Spleen (tissue), 11 donors: ENCODE measurements around the gene ARFIP1. TPM values are rescaled to one million over a fixed set of nuclear protein-coding genes. Genes with fewer than 3 reads are reported as not detected.
A peak's percentile ranks its signal among the peaks of the same experiment; 100 is the strongest.

ENCODE experiments used
- DNase-seq: peaks from one replicate; pipeline ENCODE4 v3.0.0-alpha.2; 2020
- H3K27ac ChIP-seq, 8 donors: fragments of 200-600 bp; sonication (generic) in 7 of 8; 1 replicate in 4 of 8; 2 replicates in 4 of 8; pipeline versions ENCODE4 v1.5.0 to v1.8.0; 2016 to 2021; ENCODE audit warnings: inconsistent platforms in 4 of 8, mild to moderate bottlenecking in 4 of 8, moderate library complexity in 1 of 8
- H3K27me3 ChIP-seq, 7 donors: fragments of 200-600 bp; sonication (generic) in 6 of 7; replicated peaks in 1 of 7; 1 replicate in 4 of 7; 2 replicates in 3 of 7; pipeline versions ENCODE4 v1.5.0 to v1.8.0; 2016 to 2021; ENCODE audit warnings: inconsistent platforms in 3 of 7, mild to moderate bottlenecking in 1 of 7
- H3K36me3 ChIP-seq, 6 donors: fragments of 200-600 bp; sonication (generic) in 5 of 6; 1 replicate in 4 of 6; 2 replicates in 2 of 6; pipeline versions ENCODE4 v1.5.0 to v1.8.0; 2016 to 2021; ENCODE audit warnings: inconsistent platforms in 2 of 6
- H3K4me1 ChIP-seq, 6 donors: fragments of 200-600 bp; sonication (generic) in 5 of 6; 1 replicate in 3 of 6; 2 replicates in 3 of 6; pipeline versions ENCODE4 v1.5.0 to v1.8.0; 2016 to 2021; ENCODE audit warnings: inconsistent platforms in 3 of 6
- H3K4me3 ChIP-seq, 8 donors: fragments of 200-600 bp; sonication (generic) in 7 of 8; 1 replicate in 4 of 8; 2 replicates in 4 of 8; pipeline versions ENCODE4 v1.5.0 to v1.8.0; 2016 to 2021; ENCODE audit warnings: inconsistent platforms in 4 of 8, mild to moderate bottlenecking in 4 of 8, moderate library complexity in 2 of 8
- H3K9me3 ChIP-seq, 8 donors: fragments of 200-600 bp; sonication (generic) in 7 of 8; 1 replicate in 4 of 8; 2 replicates in 4 of 8; pipeline versions ENCODE4 v1.5.0 to v1.8.0; 2016 to 2021; ENCODE audit warnings: inconsistent platforms in 4 of 8
- CTCF ChIP-seq, 11 experiments: fragments of 200-600 bp in 7 of 11; fragments of 450-650 bp in 4 of 11; sonication (generic) in 4 of 11; IDR thresholded peaks in 8 of 11; conservative IDR thresholded peaks in 3 of 11; 1 replicate in 7 of 11; 2 replicates in 4 of 11; pipeline versions ENCODE4 v1.4.0 to v1.8.0; 2016 to 2021; ENCODE audit warnings: antibody characterized with exemption in 11 of 11, inconsistent platforms in 4 of 11, mild to moderate bottlenecking in 1 of 11
- POLR2A ChIP-seq, 3 donors: fragments of 450-650 bp; IDR thresholded peaks; one replicate each; pipeline ENCODE4 v1.5.1; 2017; ENCODE audit warnings: antibody characterized with exemption in 3 of 3, mild to moderate bottlenecking in 1 of 3
- POLR2AphosphoS5 ChIP-seq, 3 donors: sonication (generic); formaldehyde crosslinking; IDR thresholded peaks; one replicate each; pipeline ENCODE4 v1.5.1; 2017; ENCODE audit warnings: antibody characterized with exemption in 3 of 3
- WGBS, 5 donors: extraction: QIAGEN DNeasy Blood & Tissue Kit in 3 of 5; methylation state at CpG; one replicate each; pipeline versions ENCODE4 v1.1.5 to v1.1.7; 2013 to 2018; 5-methylcytosine and 5-hydroxymethylcytosine counted together
- intact Hi-C: fragments of 100-400 bp; cut with DNase I; formaldehyde crosslinking; loops from one replicate; pipeline ENCODE4 v1.15.0; 2023; ENCODE audit warnings: low total_unique reads
- polyA plus RNA-seq, 3 donors: library from polyadenylated mRNA; stranded (reverse); fragments of 200-250 nt; gene quantifications; one replicate each; pipeline ENCODE4 v1.2.1, GENCODE V29; 2013
- total RNA-seq, 7 donors: library from RNA; depleted of rRNA in 3 of 7; stranded (reverse); fragments of >200 nt in 3 of 7; fragmentation: NEBNext Ultra II Directional in 4 of 7; extraction: Animal tissue kit (Norgen Biotek cat#: 25700) in 4 of 7; gene quantifications; one replicate each; pipeline versions ENCODE4 v1.1.0 to v1.2.1, GENCODE V29; 2016 to 2021
- donor health status: healthy with polysubstance abuse.
- donor health status: DM: no; HTN: no; CAD: no; lungs with moderate emphysema.
- donor health status: DM: no; HTN: no; CAD: no.
- donor health status: Bipolar disorder and iron deficiency.
- donor health status: healthy.
- donor health status: DM: no; HTN: no; CAD: no.
- donor health status: DM: yes; HTN: yes; CAD: no.

The ARFIP1 gene
- total and polyA plus RNA-seq, 10 donors: 13.9 to 35.0 (median 26.8) TPM

GRCh38 chr4:152953514-152953913, 173.8 kb downstream of the ARFIP1 start:
- no peaks in the 10 kb centered on the region for H3K9me3 ChIP-seq
- peaks cover 0 to 6% (median 0%) of the 10 kb centered on the region in 6 donors for H3K36me3 ChIP-seq
- no peak for TF ChIP-seq POLR2AphosphoS5 (IDR thresholded peaks at IDR 0.05)
- no peak for TF ChIP-seq CTCF (IDR thresholded peaks at IDR 0.05 in 8 of 11, conservative IDR thresholded peaks at IDR 0.05 in 3 of 11)
- no peak for TF ChIP-seq POLR2A (IDR thresholded peaks at IDR 0.05)
- no peak overlapping the region for H3K27ac ChIP-seq
- intact Hi-C loops: loop anchor here (10.0 kb wide), 1 partner anchor 171 kb away; no protein-coding TSS in a partner anchor
- no peaks in the 10 kb centered on the region for H3K27me3 ChIP-seq
- no peak for DNase-seq
- WGBS, 5 donors: 89 to 97% (median 92%) methylated on average over 3 of the region's 3 CpGs
- no peak overlapping the region for H3K4me3 ChIP-seq
- H3K4me1 ChIP-seq: peaks cover 0 to 24% (median 19%) of the 10 kb centered on the region in 6 donors

GRCh38 chr4:152954741-152955140, 175.0 kb downstream of the ARFIP1 start:
- Histone ChIP-seq H3K36me3 (peaks cover 0 to 6% (median 0%) of the 10 kb centered on the region in 6 donors), H3K9me3 (no peaks in the 10 kb centered on the region), H3K27ac (no peak overlapping the region), H3K4me3 (no peak overlapping the region), H3K4me1 (peaks cover 0 to 30% (median 19%) of the 10 kb centered on the region in 6 donors), H3K27me3 (no peaks in the 10 kb centered on the region)
- 76 to 97% (median 85%) methylated on average over 1 of the region's 1 CpG for WGBS, 5 donors
- DNase-seq: no peak
- no peak for TF ChIP-seq POLR2A (IDR thresholded peaks at IDR 0.05)
- TF ChIP-seq CTCF (IDR thresholded peaks at IDR 0.05 in 8 of 11, conservative IDR thresholded peaks at IDR 0.05 in 3 of 11): no peak
- TF ChIP-seq POLR2AphosphoS5 (IDR thresholded peaks at IDR 0.05): no peak
- intact Hi-C loops: loop anchor here (10.0 kb wide), 1 partner anchor 170 kb away; no protein-coding TSS in a partner anchor

GRCh38 chr4:152956147-152956546, 176.4 kb downstream of the ARFIP1 start:
- Histone ChIP-seq H3K36me3 (peaks cover 0 to 6% (median 0%) of the 10 kb centered on the region in 6 donors), H3K27ac (peak overlapping the region in 6 of 8 donors; percentile 67 to 80 (median 76)), H3K4me1 (peaks cover 0 to 38% (median 26%) of the 10 kb centered on the region in 6 donors), H3K4me3 (no peak overlapping the region), H3K27me3 (no peaks in the 10 kb centered on the region), H3K9me3 (no peaks in the 10 kb centered on the region)
- TF ChIP-seq POLR2AphosphoS5 (IDR thresholded peaks at IDR 0.05) (no peak), POLR2A (IDR thresholded peaks at IDR 0.05) (no peak), CTCF (IDR thresholded peaks at IDR 0.05 in 8 of 11, conservative IDR thresholded peaks at IDR 0.05 in 3 of 11) (no peak)
- no peak for DNase-seq
- WGBS, 5 donors: 70 to 77% (median 75%) methylated on average over 2 of the region's 2 CpGs
- intact Hi-C loops: loop anchor here (10.0 kb wide), 1 partner anchor 169 kb away; no protein-coding TSS in a partner anchor

GRCh38 chr4:152956650-152957436, 177.1 kb downstream of the ARFIP1 start:
- no peaks in the 10 kb centered on the region for H3K9me3 ChIP-seq
- peaks cover 0 to 42% (median 29%) of the 10 kb centered on the region in 6 donors for H3K4me1 ChIP-seq
- intact Hi-C loops: loop anchor here (10.0 kb wide), 1 partner anchor 168 kb away; no protein-coding TSS in a partner anchor
- TF ChIP-seq CTCF (IDR thresholded peaks at IDR 0.05 in 8 of 11, conservative IDR thresholded peaks at IDR 0.05 in 3 of 11): no peak
- no peak for TF ChIP-seq POLR2AphosphoS5 (IDR thresholded peaks at IDR 0.05)
- TF ChIP-seq POLR2A (IDR thresholded peaks at IDR 0.05): no peak
- no peaks in the 10 kb centered on the region for H3K27me3 ChIP-seq
- DNase-seq: no peak
- 70 to 82% (median 80%) methylated on average over 12 of the region's 12 CpGs for WGBS, 5 donors
- H3K4me3 ChIP-seq: no peak overlapping the region
- peak overlapping the region in 7 of 8 donors; percentile 67 to 80 (median 74) for H3K27ac ChIP-seq
- peaks cover 0 to 6% (median 0%) of the 10 kb centered on the region in 6 donors for H3K36me3 ChIP-seq
